Stimulated activated CD8-positive, alpha-beta memory T cell treated with anti-CD3 and anti-CD28 coated beads, Interleukin-4, amount 100 ng/mL, for 48 hours (primary cell): Measurements from ENCODE around the gene PDZRN3.

Source experiments
- DNase-seq: peaks from one replicate; pipeline ENCODE4 v3.0.0-alpha.2; 2020

The PDZRN3 gene

DNA sequence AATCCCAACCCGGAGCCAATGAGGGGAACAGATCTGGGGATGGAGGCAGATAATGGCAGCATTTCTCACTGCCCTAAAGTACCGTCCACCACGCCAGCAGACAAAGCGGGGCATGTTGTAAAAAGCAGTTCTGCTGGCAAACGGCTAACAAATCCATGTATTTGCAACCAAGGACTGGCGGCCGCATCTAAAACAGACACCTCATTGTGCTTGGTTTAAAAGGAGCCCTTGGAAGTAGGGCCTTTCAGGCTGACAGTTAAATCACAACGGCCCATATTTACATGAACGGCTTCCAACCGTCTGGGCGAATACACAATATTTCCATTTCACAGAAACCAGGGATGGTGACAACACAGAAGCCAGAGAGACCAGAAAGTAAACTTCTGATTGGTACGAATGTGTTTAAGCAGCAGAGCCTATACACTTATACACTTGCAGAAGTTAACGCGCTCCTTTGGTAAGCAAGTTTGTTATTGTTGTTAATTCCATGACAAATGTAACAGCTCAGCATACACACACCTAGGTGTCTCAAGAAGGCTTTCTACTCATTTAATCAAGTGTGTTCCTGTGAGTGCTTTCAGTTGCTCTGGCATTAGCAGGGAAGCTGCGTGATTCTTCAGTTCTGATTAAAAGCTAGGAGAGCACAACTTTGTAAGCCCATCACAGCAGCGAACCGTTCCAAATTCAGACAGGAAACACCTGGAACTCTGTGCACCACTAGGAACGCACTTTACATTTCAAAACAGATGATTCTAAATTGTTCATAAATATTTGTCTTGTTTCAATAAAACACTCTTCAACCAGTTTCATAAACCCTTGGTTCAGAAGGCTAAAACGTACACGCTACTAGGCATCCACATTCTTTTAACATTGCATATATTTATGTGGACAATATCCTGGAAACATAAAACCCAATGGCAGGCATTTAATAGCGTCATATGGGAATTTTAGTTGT is 112.9 kb downstream of the PDZRN3 start:
- DNase-seq: no peak

DNA sequence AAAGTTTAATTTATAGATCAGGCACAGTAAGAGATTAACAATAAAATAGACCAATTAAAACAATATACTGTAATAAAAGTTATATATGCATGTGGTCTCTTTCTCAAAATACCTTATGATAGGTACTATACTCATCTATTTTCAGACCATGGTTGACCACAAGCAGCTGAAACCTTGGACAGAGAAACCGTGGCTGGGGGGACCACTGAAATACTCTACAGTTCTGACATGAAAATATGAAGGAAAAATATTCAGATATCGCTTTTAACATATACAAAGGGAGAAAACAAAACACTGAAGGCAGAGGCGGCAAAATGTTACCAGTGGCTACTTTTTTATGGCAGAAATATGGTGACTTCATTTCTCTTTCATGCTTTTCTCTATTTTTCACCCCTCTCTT is 114.0 kb downstream of the PDZRN3 start:
- DNase-seq: no peak

DNA sequence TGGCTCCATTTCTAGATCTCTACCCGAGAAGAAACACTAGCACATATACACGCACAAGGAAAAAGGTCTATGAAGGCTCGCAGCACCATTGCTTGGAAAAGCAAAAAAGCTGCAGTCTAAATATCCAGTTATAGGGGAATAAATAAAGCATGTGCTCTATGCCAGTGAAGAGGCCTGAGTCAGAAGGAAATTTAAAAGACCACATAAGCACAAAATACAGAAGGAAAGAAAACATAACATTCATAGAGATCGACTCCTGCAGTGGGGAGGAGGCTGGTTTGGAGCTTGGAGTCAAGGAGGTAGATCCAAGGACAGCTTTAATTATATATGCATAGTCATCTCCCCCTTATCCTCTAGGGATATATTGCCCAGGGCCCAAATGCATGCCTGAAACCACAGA is 114.4 kb downstream of the PDZRN3 start:
- DNase-seq: no peak

DNA sequence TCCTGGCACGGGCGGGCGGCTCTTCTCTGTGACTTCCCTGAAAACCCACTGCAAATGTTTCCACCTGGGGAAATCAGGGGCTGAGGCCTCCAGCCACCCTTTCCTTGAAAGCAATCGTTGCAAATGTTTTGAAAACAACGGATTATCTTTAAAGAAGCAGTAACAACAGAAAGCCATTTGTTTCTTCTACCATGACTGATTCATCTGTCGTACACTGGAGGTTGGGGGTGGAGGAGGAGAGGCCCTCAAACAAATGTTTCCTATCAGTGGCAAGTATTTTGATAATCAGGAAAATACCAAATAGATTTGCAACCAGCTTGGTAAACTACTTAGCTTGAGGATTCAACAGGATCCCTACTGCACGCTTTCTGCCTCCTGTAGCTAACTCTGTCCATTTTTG is 114.9 kb downstream of the PDZRN3 start:
- DNase-seq: no peak

DNA sequence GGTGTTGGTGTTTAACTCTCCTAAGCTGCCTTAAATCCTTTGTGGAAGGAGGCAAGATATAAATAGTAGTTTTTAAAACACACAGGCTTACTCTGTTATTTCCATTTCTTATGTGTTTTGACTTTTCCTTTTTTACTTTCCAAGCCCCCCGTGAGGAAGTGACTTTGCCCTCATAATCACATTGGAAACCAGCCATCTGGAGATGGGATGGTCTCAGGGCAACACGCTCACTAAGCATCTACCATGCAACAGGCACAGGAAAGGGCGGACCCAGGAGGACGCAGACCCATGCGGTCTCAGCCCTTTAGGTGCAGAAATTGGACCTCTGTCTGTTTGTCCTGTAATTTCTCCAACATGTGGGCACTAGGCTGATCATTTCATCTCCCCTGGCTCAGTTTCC is 115.7 kb downstream of the PDZRN3 start:
- DNase-seq: no peak

DNA sequence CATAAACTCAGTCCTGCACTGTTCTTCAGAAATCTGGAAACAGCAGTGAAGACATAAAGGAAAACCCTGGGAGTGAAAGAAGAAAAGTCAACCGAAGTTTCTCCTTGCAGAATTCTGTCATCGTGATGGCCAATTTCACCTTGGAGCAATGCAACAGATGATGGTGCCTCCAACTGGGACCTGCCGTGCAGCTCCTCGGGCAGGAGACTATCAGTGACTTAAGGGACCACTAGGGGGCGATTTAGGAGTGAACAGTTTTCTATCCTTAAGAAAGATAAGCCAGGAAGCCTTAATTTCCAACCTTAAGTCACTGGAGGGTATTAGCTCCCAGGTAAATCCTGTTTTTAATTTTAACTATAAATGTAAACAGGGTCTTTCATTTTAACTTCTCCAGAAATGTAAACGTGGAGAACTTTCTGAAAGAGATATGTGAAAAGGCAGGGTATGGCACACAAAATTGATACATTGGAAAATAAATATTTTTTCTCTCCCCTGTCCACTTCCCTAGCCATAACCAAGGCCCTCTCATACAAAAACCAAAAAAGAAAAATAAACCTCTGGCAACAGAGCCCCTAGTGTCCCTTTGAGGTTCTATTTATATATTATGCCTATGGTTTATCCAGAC is 116.3 kb downstream of the PDZRN3 start:
- DNase-seq: peak; percentile 34

DNA sequence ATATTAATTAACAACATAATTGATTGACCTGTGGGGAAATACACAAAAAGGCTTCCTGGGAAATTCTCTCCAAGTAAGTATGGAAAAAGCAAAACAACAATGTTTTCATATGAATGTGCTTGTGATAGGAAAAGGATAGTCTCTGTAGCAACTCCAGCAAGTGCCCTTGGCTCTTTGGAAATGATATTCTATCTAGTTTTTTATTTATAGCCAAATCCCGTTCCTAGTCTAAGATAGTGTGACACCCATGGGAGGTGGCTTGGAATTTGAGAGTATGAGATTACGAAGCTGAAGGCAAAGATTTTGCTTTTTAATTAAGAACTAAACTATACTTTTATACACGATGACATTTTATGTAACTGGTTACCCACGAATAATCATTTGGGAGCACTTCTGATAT is 119.9 kb downstream of the PDZRN3 start:
- no peak for DNase-seq

DNA sequence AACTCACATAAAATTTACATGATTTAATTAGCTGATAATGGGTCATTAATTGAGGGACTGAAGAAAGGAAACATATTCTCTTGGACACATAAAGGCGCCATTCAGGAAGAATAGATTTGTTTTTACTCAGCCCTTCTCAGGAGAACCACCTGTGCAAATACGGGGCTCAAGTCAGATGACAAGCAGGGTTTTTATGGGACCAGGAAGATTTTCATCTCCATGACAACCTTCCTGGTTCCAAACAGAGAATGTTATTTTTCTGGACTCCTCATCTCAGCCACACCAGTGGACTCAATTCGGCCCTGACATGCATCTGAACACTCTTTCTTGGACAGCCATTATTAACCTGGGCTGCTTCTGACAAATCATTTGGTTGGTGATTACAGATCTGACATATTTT is 120.5 kb downstream of the PDZRN3 start:
- DNase-seq: no peak

DNA sequence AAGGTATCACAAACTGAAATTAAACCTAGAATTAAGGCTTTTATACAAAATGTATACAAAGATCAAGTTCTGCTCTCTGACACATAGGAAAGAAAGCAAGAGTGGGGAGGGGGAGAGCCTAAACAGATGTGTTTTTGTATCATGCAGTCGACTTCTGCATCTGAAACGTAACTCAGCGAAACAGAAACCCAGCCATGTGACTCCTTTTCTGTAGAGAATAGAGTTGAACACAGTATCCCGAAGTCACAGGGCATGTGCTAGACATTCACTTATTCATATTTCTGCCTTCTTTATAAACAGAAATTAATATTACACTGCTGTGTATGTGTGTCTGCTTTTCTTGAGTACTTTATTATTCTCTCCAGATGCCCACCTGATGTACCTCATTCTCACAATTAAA is 121.0 kb downstream of the PDZRN3 start:
- no peak for DNase-seq

DNA sequence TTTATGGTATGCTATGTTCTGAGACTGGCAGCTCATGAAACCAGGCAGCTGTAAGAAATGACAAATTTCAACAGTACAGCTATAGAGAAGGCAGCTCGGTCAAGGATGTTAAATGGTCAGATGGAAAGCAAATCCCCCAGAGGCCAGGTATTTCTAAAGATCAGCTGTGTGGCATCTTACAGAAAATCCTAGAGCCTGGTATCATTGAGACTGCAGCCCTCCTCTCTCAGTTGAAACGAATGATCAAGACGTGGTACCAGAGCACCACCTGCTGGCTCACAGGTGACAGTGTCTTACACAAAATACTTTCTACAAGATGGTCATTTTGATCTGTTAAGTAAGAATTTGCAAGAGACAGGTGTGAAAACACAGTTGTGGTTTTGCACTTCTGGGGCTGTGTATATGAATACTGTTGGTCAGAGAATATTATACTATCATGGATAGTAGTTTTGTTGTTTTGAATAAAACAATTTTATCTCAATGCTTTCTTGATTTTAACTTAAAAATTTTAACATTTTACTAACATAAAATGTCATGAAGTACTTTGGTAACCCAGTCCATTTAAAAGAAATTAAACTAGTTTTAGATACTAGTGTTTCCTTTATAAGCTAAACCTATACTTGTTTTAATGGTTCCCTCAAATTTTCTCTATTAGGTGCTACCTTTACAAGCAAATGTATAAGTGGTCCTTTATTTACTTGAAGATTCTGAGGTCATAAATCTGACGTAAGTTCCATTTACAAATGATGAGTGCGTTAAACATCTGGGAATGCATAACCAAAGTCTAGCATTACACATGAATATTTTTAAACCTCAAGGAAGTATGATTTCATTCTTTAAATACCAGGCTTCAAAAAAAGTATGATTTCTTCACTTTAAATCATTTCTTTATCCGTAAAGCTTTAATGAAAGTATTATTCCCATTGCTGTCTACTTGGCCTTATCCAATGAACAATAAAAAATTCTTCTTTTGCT is 121.8 kb downstream of the PDZRN3 start:
- peak; percentile 64 for DNase-seq

DNA sequence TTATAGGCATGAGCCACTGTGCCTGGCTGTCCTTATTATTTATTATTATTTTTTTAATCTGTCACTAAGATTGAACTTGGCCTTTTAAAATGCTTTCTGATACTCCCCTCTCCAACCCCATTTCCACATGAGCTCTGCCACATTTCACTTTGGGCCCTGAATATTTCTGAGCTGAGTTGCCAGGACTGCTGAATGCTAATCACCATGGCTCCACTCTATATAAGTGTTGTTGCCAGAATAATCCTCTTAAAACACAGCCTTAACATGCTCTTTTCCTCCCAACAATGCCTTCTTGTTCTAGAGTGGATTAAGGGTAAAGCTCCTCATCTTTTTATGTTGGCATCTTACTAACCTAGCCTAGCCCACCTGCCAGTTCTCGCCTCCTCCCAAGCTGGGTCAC is 124.4 kb downstream of the PDZRN3 start:
- no peak for DNase-seq

DNA sequence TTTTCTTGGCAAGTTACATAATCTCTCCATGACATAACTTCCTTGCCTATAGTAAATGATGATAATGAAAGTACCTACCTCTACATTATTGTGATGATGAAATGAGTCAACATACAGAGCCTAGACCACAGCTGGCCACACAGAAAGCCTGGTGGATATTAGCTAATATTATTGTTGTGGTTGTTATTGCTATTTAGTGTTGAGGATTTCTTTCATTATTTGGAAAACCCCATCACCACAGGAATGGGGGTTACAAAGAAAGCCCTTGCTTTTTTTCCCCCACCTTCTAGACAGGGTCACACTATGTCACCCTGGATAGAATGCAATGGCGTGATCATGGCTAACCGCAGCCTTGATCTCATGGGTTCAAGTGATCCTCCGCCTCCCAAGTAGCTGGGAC is 125.0 kb downstream of the PDZRN3 start:
- no peak for DNase-seq

DNA sequence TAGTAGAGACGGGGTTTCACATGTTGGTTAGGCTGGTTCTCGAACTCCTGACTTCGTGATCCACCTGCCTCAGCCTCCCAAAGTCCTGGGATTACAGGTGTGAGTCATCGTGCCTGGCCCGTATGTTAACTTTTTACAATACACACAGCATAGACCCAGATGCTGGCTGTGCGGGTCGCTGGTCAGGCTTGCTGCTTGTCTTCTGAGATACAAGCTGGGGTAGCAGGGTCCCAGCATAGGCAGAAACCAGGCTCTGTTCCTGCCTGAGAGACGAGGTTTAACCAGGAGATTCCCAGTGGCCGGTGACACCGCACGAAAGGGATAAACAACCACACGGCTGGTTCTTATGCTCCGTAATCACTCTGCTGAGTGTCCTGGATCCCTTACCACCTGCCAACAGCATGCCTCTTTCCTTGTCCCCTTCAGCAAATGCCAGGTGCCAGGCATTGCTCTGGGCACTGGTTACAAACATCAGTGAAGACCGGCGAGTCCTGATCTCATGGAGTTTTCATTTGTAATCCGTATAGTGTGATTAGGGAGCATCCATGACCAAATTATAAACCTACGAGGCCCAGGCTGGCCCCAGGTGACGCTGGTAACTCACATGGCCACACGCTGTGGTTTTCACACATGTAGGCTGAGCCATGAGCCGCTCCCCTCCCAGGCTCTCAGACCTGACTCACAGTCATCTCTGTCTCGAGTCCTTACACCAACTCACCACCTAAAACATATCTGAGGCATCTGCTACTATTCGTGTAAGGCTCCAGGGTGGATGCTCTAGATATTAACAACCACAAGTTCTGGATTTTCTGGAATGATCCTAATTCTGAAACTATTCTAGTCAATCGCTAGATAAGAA is 125.7 kb downstream of the PDZRN3 start:
- DNase-seq: no peak

DNA sequence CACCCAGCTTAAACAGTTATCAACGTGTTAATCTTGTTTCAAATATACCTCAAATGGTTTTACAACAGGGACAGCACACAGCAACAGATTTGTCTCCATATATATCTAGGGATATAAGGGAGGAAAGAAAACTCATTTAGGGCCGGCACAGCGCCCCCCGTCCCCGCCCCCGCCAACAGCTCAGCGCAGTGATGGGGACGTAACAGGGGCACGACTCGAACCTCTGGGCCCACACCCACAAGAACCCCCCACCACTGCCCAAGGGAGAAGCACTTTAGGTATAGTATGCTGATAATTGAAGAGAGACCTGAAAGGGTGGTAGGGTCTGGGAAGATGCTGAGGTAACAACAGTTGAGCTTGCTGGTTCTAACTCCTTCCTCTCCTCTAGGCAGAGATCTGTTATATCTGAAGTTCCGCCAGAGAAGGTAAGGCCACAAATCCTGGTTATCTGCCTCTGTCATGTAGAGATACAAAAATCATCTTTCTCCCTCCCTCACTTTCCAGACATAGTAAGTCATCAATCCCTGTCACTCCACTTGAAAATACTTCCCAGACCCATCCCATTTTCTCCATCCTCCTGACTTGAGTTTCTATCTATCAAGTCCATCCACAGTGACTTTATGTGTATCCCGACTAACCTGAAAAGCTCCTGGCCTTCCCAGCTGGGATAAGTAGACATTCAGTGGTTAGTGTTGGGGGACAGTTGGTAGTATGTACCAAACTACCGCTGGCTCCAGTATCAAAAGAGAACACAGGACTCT is 126.9 kb downstream of the PDZRN3 start:
- no peak for DNase-seq

DNA sequence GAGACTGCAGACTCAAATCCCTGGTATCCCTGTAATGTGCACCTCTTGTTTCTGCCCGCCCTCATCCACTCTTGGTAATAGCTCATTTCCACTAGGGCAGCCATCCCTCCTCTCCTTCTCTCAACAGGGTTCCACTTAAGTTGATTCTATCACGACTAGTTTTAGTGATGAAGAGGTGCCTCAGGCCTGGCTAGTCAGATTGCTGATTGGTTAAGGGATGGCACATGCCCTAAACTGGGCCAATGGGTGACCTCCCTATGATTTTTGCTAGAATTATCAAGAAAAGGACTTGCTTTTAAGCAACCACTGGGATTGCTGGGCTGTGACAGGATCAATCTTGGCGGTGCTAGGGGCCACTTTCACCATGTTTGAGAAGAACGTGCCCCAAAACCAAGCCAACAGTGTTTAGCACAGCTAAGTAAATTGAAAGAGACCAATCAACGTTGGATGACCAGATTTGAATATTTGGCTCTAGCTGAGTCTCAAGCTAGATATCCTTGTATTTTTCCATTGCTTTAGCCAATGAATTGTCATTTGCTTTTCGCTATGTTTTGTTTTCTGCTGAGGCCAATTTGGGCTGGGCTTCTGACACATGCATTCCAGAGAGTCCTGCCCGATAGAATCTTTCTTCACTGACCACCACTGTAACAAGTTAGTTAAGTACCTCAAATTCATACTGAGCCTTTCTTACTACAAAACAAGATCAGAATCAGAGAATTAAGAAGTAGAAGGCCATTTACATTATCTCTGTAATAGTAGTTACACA is 131.0 kb downstream of the PDZRN3 start:
- DNase-seq: no peak

DNA sequence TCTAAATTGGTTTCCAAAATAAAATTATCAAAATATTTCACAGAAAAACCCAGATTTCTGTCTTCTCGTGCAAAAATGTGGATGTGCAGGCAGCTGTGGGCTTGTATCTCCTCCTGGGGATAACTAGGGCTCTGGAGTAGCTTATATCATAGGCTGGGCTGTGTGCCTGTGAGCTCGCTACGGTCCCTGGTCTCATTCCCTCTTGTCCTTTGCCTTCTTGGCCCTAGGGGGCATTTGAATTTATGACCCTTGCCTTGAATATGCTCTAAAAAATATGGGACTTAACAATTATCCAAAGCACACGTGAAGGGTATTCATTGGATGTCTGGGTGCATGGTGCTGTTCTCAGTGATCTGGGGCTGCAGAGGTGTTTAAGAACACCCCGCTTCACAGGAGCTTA is 132.6 kb downstream of the PDZRN3 start:
- DNase-seq: no peak

DNA sequence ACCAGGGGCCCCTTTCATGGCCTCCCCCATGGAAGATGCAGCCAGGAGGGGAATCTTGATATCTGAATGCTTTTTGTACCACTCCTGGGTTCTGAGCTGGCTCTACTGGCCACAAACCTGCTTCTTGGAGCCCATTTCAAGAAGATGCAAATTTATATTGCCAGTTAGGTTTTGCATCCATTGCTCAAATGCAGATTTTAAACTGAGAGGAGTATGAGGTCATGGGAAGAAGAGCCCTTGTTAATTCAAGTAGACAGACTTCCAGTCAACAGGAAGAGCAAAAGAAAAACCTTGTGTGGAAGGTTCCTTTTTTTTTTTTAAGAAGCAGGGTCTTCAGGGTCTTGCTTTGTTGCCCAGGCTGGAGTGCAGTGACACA is 133.5 kb downstream of the PDZRN3 start:
- no peak for DNase-seq

DNA sequence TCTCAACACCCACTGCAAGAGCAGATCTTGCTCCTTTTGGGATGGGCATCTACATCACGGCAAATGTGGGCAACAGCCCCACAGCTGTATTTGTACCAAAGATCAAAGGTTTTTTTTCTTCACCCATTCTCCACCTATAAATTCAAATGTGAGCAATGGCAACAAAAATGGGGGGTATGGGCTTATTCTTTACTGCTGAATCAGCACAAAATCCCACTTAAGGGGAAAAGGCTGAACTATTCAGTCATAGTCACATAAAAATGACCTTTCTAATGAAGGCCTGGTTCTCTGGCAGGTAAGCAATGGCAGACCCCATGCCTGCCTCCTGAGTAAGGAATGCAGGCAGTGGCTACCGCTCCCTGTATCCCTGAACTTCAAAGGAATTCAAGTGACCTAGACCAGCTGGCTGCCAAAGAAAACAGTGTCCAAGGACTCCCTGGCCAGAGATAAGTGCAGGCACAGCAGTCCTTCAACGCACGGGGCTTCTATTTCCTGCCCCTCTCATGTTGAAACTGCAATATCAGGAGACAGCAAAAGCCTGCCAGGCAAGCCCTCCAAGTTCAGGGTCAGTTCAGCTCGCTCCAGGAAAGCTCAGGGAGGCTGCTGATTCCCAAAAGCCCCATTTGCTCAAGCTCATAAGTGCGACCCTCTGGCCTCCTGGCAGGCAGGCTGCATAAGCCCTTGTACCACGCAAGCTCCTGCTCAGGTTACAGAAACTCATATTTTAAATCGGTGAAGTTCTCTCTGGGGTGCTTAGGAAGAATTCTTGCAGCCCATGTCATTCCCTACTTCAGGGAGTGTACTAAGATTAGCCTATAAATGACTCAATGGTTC is 134.1 kb downstream of the PDZRN3 start:
- DNase-seq: no peak

DNA sequence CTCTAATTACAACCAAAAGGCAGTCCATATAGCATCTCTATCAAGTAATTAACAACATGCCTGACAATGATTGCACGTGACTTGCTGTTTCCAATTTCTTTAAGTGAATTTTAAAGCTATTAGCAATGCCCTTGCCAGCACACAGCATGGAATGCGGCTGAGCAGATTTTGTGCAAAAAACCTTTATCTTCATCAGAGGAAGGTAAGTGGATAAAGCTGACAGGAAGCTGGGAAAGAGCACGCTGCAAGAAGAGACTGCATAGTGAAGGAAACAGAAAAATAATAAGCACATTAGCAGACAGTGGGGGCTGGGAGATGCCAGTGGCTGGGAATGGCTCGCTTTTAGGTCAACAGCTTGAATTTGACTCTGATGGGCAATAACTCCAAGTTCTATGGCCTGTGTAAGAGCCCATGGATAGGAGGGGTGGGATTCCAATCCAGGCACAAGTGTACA is 138.8 kb downstream of the PDZRN3 start:
- DNase-seq: no peak
